WERI-Rb-1 (cell line): ENCODE measurements around the gene CELSR1.
"Not testable (repeated sequence)": the region's sequence is repeated elsewhere in the genome, so short reads cannot be mapped to it uniquely, and the experiment has no call there.

Source experiments
- DNase-seq: peaks from one replicate; pipeline ENCODE4 v3.0.0-alpha.2; 2020
- H3K27ac ChIP-seq: fragments of 250-450 bp; sonication (Bioruptor Pico); 2 replicates; pipeline ENCODE4 v1.5.1; 2020; ENCODE audit warnings: mild to moderate bottlenecking, moderate library complexity
- H3K27me3 ChIP-seq: fragments of 250-450 bp; sonication (Bioruptor Pico); 2 replicates; pipeline ENCODE4 v1.5.1; 2021; ENCODE audit warnings: mild to moderate bottlenecking, low read depth, moderate library complexity; ENCODE audit not compliant: insufficient read depth, severe bottlenecking
- H3K36me3 ChIP-seq: fragments of 250-450 bp; sonication (Bioruptor Pico); 2 replicates; pipeline ENCODE4 v1.5.1; 2020; ENCODE audit warnings: mild to moderate bottlenecking, moderate library complexity
- H3K4me3 ChIP-seq: 2 replicates; pipeline ENCODE4 v1.5.1; 2011; ENCODE audit warnings: low read depth, mild to moderate bottlenecking, control low read depth, low read length
- H3K9me3 ChIP-seq: fragments of 250-450 bp; sonication (Bioruptor Pico); 2 replicates; pipeline ENCODE4 v1.5.1; 2021; ENCODE audit warnings: mild to moderate bottlenecking, moderate library complexity; ENCODE audit not compliant: severe bottlenecking
- CTCF ChIP-seq: IDR thresholded peaks from 2 replicates; pipeline ENCODE4 v1.5.1; 2011; ENCODE audit warnings: low read depth, mild to moderate bottlenecking, control low read depth, inconsistent platforms, low read length

Gene CELSR1

GRCh38 chr22:46476547-46476941, 60.9 kb downstream of the CELSR1 start:
- TF ChIP-seq CTCF: no peak
- H3K27me3 ChIP-seq: no peaks in the 10 kb centered on the region
- no peak overlapping the region for H3K4me3 ChIP-seq
- no peak overlapping the region for H3K27ac ChIP-seq
- DNase-seq: no peak
- no peaks in the 10 kb centered on the region for H3K9me3 ChIP-seq
- no peaks in the 10 kb centered on the region for H3K36me3 ChIP-seq

- Histone ChIP-seq H3K36me3 (no peaks in the 10 kb centered on the region), H3K27ac (no peak overlapping the region), H3K9me3 (no peaks in the 10 kb centered on the region), H3K4me3 (no peak overlapping the region), H3K27me3 (no peaks in the 10 kb centered on the region)
- DNase-seq: no peak
- TF ChIP-seq CTCF: no peak
These were observed 63.4 kb downstream of the CELSR1 start for GRCh38 chr22:46473896-46474557.

- DNase-seq: no peak
- Histone ChIP-seq H3K9me3 (no peaks in the 10 kb centered on the region), H3K4me3 (no peak overlapping the region), H3K27me3 (no peaks in the 10 kb centered on the region), H3K27ac (no peak overlapping the region), H3K36me3 (no peaks in the 10 kb centered on the region)
- TF ChIP-seq CTCF: no peak
These were observed 64.2 kb downstream of the CELSR1 start for GRCh38 chr22:46473021-46473779.

GRCh38 chr22:46472722-46473016, 64.8 kb downstream of the CELSR1 start:
- Histone ChIP-seq H3K4me3 (no peak overlapping the region), H3K9me3 (no peaks in the 10 kb centered on the region), H3K27ac (no peak overlapping the region), H3K36me3 (no peaks in the 10 kb centered on the region), H3K27me3 (no peaks in the 10 kb centered on the region)
- no peak for DNase-seq
- TF ChIP-seq CTCF: no peak

- Histone ChIP-seq H3K36me3 (no peaks in the 10 kb centered on the region), H3K27ac (no peak overlapping the region), H3K9me3 (no peaks in the 10 kb centered on the region), H3K27me3 (no peaks in the 10 kb centered on the region), H3K4me3 (no peak overlapping the region)
- DNase-seq: no peak
- no peak for TF ChIP-seq CTCF
These were observed 65.3 kb downstream of the CELSR1 start for GRCh38 chr22:46471901-46472721.

GRCh38 chr22:46471330-46471729, 66.1 kb downstream of the CELSR1 start:
- DNase-seq, H3K27me3 ChIP-seq, H3K27ac ChIP-seq, H3K9me3 ChIP-seq, H3K4me3 ChIP-seq, H3K36me3 ChIP-seq: not testable (repeated sequence)
